Mononuclear cell (primary cell): ENCODE data around the gene TRAPPC11. TPM values are rescaled to one million over a fixed set of nuclear protein-coding genes. Genes with fewer than 3 reads are reported as not detected.

Experiments used
- H3K27me3 ChIP-seq: 2 replicates; pipeline ENCODE4 v1.6.0; 2011; ENCODE audit warnings: low read length, control low read depth; ENCODE audit not compliant: insufficient read depth
- H3K4me1 ChIP-seq: 2 replicates; pipeline ENCODE4 v1.5.1; 2011; ENCODE audit warnings: mild to moderate bottlenecking, low read length, control low read depth; ENCODE audit not compliant: insufficient read depth
- H3K4me3 ChIP-seq: 2 replicates; pipeline ENCODE4 v1.5.1; 2011; ENCODE audit warnings: mild to moderate bottlenecking, low read length, moderate library complexity
- H3K9me3 ChIP-seq: 2 replicates; pipeline ENCODE4 v1.5.1; 2011; ENCODE audit warnings: low read depth, mild to moderate bottlenecking, control low read depth, low read length
- total RNA-seq: library from RNA; depleted of rRNA; stranded (reverse); fragments of >200 nt; gene quantifications from one replicate; pipeline ENCODE4 v1.2.3, GENCODE V29; 2012

Gene TRAPPC11
- total RNA-seq, 1 donor = 21.4 TPM

DNA sequence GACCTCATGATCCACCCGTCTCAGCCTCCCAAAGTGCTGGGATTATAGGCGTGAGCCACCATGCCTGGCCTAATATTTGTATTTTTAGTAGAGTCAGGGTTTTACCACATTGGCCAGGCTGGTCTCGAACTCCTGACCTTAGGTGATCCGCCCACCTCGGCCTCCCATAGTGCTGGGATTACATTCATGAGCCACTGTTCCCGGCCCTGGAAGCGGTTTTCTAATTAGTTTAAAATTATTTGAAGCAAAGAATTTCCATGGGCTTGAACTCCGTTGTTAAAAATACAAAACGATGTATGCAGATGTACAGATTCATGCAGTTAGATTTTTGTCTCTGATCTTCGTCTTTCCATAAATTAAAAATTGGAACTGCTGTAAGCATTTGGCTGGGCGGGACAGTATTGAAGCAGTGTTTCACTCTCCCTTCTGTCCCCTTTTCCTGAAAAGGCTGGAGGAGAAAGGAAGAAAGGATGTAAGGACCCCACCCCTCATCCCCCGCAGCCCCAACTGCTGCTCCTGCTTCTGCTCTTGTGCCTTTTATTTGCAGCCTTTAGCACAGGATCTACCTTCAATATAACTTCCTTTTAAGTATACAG lies 12.0 kb downstream of the TRAPPC11 start:
- H3K4me3 ChIP-seq = no peak overlapping the region
- H3K9me3 ChIP-seq = no peaks in the 10 kb centered on the region
- peaks cover 3% of the 10 kb centered on the region for H3K4me1 ChIP-seq
- H3K27me3 ChIP-seq = no peaks in the 10 kb centered on the region

DNA sequence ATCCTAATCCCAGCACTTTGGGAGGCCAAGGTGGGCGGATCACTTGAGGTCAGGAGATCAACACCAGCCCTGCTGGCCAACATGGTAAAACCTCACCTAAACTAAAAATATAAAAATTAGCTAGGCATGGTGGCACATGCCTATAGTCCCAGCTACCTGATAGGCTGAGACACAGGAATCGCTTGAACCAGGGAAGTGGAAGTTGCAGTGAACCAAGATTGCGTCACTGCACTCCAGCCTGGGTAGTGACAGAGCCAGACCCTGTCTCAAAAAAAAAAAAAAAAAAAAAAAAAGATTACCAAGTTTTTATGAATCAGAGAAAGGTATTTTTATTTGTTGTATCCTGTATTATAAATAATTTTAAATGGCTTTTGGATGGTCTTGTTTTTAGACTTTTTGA lies 15.1 kb downstream of the TRAPPC11 start:
- no peak overlapping the region for H3K4me3 ChIP-seq

DNA sequence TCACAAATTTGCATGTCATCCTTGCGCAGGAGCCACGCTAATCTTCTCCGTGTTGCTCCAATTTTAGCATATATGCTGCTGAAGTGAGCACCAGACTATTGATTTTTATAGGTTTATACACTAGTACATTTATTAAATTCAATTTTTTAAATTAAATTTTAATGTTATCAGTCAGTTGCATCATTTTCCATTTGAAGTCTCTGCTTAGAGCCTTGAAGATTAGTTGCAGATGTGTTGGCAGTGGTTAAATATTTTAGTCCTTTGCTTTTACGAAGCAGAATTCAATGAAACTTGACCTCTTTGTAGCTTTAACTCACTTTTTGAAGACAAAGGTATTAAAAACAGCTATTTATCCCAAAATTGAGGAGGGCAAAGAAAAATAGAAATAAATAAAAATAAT lies 16.5 kb downstream of the TRAPPC11 start:
- H3K4me1 ChIP-seq = peaks cover 3% of the 10 kb centered on the region
- H3K9me3 ChIP-seq = no peaks in the 10 kb centered on the region
- no peak overlapping the region for H3K4me3 ChIP-seq

More for the DNA sequence above, 15.1 kb downstream of the TRAPPC11 start:
- H3K9me3 ChIP-seq = no peaks in the 10 kb centered on the region
- peaks cover 3% of the 10 kb centered on the region for H3K4me1 ChIP-seq
- H3K27me3 ChIP-seq = no peaks in the 10 kb centered on the region

DNA sequence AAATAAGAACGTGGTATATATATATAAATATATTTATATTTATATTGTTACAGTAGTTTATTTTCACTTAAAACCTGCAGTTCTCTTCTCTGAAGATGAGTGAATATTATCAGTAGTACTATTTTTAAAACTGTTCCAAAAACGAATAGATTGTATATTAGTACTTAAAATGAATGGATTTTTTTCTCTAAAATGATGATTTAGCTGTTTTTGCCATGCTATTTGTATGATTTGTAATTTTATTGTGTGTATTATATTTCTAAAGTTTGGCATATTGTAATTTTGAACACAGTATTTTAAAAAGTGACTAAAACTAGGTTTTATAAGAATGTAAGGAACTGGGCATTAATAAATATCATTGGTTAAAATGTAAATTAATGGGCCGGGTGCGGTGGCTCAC lies 22.0 kb downstream of the TRAPPC11 start:
- Histone ChIP-seq H3K27me3 (no peaks in the 10 kb centered on the region), H3K4me1 (no peaks in the 10 kb centered on the region), H3K4me3 (no peak overlapping the region), H3K9me3 (no peaks in the 10 kb centered on the region)

More for the DNA sequence above, 16.5 kb downstream of the TRAPPC11 start:
- H3K27me3 ChIP-seq = no peaks in the 10 kb centered on the region

DNA sequence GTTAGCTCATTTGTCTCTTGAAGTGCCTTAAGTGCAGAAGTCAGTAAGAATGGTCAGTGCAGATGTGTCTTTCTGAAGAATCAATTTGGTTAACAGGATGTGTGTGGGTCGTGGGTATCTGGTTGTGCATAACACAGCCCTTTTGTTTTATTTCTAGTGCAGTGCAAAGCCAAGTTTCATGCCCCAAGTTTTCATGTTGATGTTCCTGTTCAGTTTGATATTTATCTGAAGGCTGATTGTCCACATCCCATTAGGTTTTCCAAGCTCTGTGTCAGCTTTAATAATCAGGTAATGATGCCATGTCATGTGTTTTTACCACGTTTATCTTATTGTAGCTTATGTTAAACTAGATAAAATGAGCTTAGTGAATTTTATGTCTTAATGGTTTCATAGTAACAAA lies 27.4 kb downstream of the TRAPPC11 start:
- no peaks in the 10 kb centered on the region for H3K27me3 ChIP-seq
- H3K9me3 ChIP-seq = no peaks in the 10 kb centered on the region
- H3K4me3 ChIP-seq = no peak overlapping the region
- H3K4me1 ChIP-seq = no peaks in the 10 kb centered on the region

DNA sequence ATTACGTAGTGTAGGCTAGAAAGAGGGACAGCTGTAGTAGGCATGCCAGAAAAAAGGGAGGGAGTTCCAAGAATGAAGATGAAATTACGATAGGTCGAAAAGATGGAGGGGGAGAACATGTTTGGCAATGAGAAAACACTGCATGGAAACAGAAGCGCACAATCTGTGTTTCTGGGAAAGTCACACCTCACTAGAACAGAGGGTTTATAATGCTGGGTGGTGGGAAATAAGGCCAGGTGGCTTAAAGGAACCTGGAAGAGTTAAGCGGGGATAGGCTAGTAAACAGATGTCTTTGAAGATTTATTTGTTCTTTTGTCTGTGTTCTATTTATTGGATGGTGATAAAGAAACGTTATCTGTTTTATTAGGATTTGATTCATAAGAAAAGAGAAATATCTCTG lies 29.1 kb downstream of the TRAPPC11 start:
- Histone ChIP-seq H3K4me3 (no peak overlapping the region), H3K27me3 (no peaks in the 10 kb centered on the region), H3K4me1 (no peaks in the 10 kb centered on the region), H3K9me3 (no peaks in the 10 kb centered on the region)

DNA sequence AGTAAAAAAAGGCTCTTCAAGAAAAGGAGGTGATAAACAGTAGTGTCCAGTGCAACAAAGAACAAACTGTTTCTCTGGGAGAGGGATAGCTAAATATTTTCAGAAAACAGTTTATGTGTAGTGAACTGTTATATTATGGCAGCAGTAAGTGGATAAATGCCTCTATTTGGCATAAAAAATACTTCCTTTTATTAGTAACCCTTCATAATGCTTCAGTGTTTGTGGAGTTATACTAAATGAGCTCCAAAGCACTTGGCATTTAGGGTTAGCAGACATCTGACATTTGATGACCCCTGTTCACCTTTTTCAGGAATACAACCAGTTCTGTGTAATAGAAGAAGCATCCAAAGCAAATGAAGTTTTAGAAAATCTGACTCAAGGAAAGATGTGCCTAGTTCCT lies 31.9 kb downstream of the TRAPPC11 start:
- Histone ChIP-seq H3K9me3 (no peaks in the 10 kb centered on the region), H3K4me3 (no peak overlapping the region), H3K4me1 (no peaks in the 10 kb centered on the region), H3K27me3 (no peaks in the 10 kb centered on the region)

DNA sequence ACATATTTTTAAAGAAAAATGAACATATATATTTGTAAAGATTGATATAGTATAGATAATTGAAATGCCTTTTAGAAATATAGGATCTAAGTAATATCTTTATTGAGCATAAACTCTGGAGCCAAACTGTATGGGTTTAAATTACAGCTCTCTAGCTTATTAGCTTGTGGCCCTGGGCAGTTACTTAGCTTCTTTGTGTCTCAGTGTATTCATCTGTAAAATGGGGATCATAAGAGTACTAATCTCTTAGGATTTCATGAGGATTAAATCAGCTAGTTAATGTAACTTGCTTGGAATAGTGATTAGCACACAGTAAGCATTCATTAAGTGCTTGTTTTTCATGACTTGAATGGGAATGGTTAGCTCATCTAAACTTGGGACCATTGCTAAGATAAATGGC lies 32.8 kb downstream of the TRAPPC11 start:
- H3K9me3 ChIP-seq = no peaks in the 10 kb centered on the region
- H3K4me3 ChIP-seq = no peak overlapping the region
- H3K27me3 ChIP-seq = no peaks in the 10 kb centered on the region
- H3K4me1 ChIP-seq = no peaks in the 10 kb centered on the region

DNA sequence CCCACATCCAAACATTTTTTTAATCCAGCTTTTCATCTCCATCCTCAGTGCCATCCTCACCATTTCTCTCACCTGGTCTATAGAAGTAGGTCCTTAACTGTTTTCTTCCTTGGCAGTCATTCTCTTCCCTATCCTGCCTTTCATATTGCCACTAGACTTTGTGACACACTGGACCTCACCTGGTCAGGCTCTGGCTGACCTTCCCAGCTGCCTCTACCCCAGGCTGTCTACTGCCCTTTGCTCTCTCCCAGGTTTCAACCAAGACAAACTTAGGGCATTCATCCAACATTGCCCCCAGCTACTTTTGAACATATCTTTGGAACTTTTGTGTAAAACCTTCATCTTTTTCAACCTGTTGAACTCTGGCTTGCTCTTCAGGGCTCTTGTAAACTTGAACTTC lies 39.8 kb downstream of the TRAPPC11 start:
- no peaks in the 10 kb centered on the region for H3K27me3 ChIP-seq
- no peaks in the 10 kb centered on the region for H3K4me1 ChIP-seq
- no peak overlapping the region for H3K4me3 ChIP-seq
- no peaks in the 10 kb centered on the region for H3K9me3 ChIP-seq

DNA sequence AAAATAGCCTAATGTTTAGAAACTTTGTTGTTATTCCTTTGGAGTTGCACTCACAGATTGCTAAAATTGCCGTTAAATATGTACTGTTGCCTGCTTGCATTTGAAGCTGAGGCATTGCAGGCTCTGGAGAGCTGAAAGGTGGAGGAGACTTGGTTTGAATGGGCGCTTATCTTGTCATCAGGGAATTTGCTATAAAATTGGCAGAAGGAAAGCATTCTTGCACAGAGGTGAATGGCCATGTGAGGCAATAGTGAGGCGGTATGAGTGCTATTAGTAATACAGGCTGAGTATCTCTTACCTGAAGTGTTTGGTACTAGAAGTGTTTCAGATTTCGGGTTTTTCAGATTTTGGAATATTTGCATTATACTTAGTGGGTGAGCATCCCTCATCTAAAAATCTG lies 41.3 kb downstream of the TRAPPC11 start:
- Histone ChIP-seq H3K4me1 (no peaks in the 10 kb centered on the region), H3K9me3 (no peaks in the 10 kb centered on the region), H3K27me3 (no peaks in the 10 kb centered on the region), H3K4me3 (no peak overlapping the region)

DNA sequence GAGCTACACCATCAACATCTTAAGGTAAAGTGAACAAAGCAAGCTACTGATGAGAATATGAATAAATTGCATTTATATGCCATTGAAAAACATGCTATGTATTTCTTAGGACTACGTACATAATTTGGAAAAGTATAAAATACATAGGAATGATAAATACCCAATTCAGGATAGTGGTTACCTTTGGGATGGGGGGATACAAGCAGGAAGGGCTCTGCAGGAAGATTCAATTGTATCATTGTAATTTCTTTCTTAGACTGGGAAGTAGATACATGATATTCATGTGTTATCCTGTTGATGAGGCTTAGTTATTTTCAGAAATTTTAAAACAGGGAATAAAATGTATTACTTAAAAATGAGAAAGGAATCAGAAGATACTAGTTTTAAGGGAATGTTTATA lies 43.4 kb downstream of the TRAPPC11 start:
- Histone ChIP-seq H3K4me1 (no peaks in the 10 kb centered on the region), H3K27me3 (no peaks in the 10 kb centered on the region), H3K9me3 (no peaks in the 10 kb centered on the region), H3K4me3 (no peak overlapping the region)

DNA sequence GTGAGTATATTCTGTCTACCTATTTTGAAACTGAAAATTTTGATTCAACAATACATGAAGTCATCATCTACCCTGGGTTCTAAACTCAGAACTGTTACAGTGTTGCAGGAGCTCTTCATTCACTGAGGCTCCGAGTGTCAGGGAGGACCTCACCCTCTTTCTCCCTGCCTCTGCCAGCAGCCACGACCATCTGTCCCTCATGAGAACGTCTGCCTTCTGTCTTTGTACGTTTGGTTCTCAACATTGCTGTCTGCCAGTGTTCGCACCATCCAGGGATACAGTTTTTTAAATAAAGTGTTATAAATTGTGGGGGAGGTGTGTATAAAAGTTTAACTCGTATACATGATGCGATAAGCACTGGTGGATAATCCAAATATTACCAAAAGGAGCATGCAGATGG lies 55.5 kb downstream of the TRAPPC11 start:
- H3K4me3 ChIP-seq = no peak overlapping the region
- no peaks in the 10 kb centered on the region for H3K4me1 ChIP-seq
- no peaks in the 10 kb centered on the region for H3K9me3 ChIP-seq
- no peaks in the 10 kb centered on the region for H3K27me3 ChIP-seq

DNA sequence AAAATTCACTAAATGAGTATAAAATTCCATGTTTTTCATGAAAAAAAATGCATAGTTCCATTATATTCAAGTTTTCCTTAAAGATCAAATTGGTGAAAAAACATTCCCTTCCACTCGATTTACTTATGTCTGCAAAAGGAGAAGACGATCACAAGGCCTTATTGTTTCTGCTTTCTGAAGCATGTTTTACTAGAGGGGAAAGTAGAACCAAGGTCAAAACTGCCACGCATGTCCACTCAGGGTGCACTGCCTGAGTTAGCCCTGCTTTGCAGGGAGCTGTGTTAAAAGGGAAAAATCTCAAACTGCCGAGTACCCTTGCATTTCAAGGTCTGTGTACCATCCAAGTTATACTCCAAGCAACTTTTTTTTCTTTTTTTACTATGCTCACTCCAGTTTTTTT lies 57.2 kb downstream of the TRAPPC11 start:
- Histone ChIP-seq H3K4me1 (no peaks in the 10 kb centered on the region), H3K27me3 (no peaks in the 10 kb centered on the region), H3K4me3 (no peak overlapping the region), H3K9me3 (no peaks in the 10 kb centered on the region)

DNA sequence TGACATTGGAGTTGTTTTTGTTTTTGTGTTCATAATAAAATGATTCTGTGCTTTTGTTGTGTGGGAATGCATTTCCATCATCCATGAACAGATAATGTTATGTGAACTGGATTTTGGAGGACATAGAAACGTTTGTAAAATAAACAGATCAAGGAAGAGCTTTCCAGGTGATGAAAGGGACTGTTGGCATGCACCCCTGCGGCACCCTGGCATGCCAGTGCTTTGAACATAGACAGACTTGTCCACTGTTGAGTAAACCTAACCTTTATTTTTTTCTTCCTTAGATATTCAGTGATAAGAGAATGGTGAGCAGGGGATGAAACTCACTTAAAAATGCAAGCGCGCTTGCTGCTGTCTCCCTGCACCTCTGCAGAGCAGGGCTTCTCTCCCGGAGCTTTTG lies 59.8 kb downstream of the TRAPPC11 start:
- Histone ChIP-seq H3K4me1 (peaks cover 15% of the 10 kb centered on the region), H3K4me3 (no peak overlapping the region), H3K9me3 (no peaks in the 10 kb centered on the region), H3K27me3 (no peaks in the 10 kb centered on the region)

DNA sequence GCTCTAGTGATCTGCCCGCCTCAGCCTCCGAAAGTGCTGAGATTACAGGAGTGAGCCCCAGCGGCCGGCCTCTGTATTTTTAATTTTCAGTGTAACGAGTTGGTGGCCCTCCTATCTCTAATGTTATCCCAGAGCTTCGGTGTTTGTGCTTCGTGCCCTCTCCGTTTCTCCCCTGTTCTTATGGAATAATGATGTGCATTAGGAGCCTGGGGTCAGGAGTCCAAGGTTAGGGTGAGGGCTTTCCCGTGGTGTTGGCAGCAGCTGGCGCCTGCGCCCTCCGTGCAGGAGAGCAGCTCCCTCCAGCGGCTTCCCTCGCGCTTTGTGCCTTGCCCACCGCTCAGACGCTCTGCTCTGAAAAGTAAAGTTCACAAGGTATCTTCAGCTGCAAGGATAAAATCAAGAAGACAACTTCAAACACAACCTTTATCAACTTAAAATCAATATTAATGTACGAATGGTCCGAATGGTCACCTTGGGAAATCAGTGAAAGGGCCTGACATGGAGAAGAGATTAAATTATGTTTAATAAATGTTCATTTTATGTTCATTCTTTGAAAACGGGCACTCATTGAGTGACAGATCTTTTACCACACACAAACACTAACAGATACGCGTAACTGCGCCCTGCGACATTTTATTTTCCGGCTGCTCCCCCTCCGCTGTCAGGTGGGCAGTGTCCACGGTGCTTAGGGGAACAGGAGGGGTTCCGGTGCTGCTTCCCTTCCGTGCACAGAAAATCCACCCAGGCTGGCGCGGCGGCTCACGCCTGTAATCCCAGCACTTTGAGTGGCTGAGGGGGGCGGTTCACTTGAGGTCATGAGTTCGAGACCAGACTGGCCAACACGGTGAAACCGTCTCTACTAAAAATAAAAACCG lies 62.4 kb downstream of the TRAPPC11 start:
- Histone ChIP-seq H3K9me3 (no peaks in the 10 kb centered on the region), H3K4me1 (peaks cover 16% of the 10 kb centered on the region), H3K27me3 (no peaks in the 10 kb centered on the region), H3K4me3 (no peak overlapping the region)
